SJCRH30 (cell line): ENCODE data around the gene ALDH4A1. TPM values are rescaled to one million over a fixed set of nuclear protein-coding genes. Genes with fewer than 3 reads are reported as not detected.

ENCODE experiments used
- total RNA-seq: library from RNA; depleted of rRNA; stranded (reverse); fragments of >200 nt; shearing (Covaris generic); gene quantifications from 2 replicates; pipeline ENCODE4 v1.2.3, GENCODE V29; 2014; rRNA removed

Gene ALDH4A1
- total RNA-seq, 1 experiment from 2014 or later: 7.2 TPM

Other genes starting within 250 kb of the ALDH4A1 start
- not detected in 2 replicates for gene TAS1R2, start 42.9 kb downstream of the ALDH4A1 start, total RNA-seq
- 5.9 and 6.2 TPM in 2 replicates for gene IFFO2, start 54.1 kb upstream of the ALDH4A1 start, total RNA-seq